Endothelial cell of umbilical vein (primary cell): ENCODE measurements around the gene ASMTL. TPM values are rescaled to one million over a fixed set of nuclear protein-coding genes. Genes with fewer than 3 reads are reported as not detected.

Experiments used
- BruUV-seq: library from RNA; stranded (reverse); fragments of 400-500 nt; replicated peaks from 2 replicates; lab custom pipeline; 2021; lab: Mats Ljungman, UMichigan
- CTCF ChIA-PET: fragments of 300-600, 350-600 bp; sonication (Branson Sonifier 250); formaldehyde crosslinking; loops from one replicate; lab custom pipeline; 2021; ENCODE audit warnings: antibody characterized with exemption, inconsistent platforms; lab: Charles Lee
- POLR2A ChIA-PET: fragments of 300-600, 350-600 bp; sonication (Branson Sonifier 250); formaldehyde crosslinking; loops from one replicate; lab custom pipeline; 2021; ENCODE audit warnings: antibody characterized with exemption, inconsistent platforms; lab: Charles Lee
- DNase-seq: peaks from one replicate; pipeline ENCODE4 v3.0.0-alpha.2; 2011; ENCODE audit warnings: low read depth, low spot score
- FAIRE-seq: peaks from 2 replicates; lab custom pipeline; 2011; peaks lifted over from hg19 to GRCh38; lab: Jason Lieb, UNC
- H2AFZ ChIP-seq: 2 replicates; pipeline ENCODE4 v1.6.0; 2012; ENCODE audit warnings: low read depth, low read length, control low read depth, inconsistent platforms
- H3K27ac ChIP-seq: 2 replicates; pipeline ENCODE4 v1.5.1; 2011; ENCODE audit warnings: low read depth, mild to moderate bottlenecking, control low read depth, low read length, moderate library complexity; ENCODE audit not compliant: insufficient read depth
- H3K27me3 ChIP-seq, 2 experiments: 2 replicates each; pipeline versions ENCODE4 v1.6.0 to v1.6.1; 2011; ENCODE audit warnings: low read length in 2 of 2, mixed read lengths in 1 of 2; ENCODE audit not compliant: control insufficient read depth in 2 of 2, insufficient read depth in 2 of 2
- H3K36me3 ChIP-seq, 2 experiments: 2 replicates in 1 of 2; 3 replicates in 1 of 2; pipeline ENCODE4 v1.5.1; 2011; ENCODE audit warnings: low read length in 2 of 2, mild to moderate bottlenecking in 1 of 2, moderate library complexity in 1 of 2; ENCODE audit not compliant: control insufficient read depth in 2 of 2, insufficient read depth in 2 of 2; ENCODE audit errors: extremely low read depth in 1 of 2
- H3K4me1 ChIP-seq: 3 replicates; pipeline ENCODE4 v1.5.1; 2011; ENCODE audit warnings: mild to moderate bottlenecking, low read length; ENCODE audit not compliant: control insufficient read depth, insufficient read depth; ENCODE audit errors: extremely low read depth
- H3K4me2 ChIP-seq: 2 replicates; pipeline ENCODE4 v1.6.1; 2011; ENCODE audit warnings: low read length, control low read depth, mixed read lengths; ENCODE audit not compliant: insufficient read depth
- H3K4me3 ChIP-seq, 3 experiments: fragments of 200-600 bp in 1 of 3; sonication (generic), shearing (Covaris generic) in 1 of 3; replicated peaks in 1 of 3; 2 replicates each; pipeline ENCODE4 v1.5.1; 2011 to 2016; ENCODE audit warnings: control low read depth in 3 of 3, low read length in 3 of 3, mild to moderate bottlenecking in 2 of 3, inconsistent platforms in 1 of 3, low read depth in 1 of 3, moderate library complexity in 1 of 3; ENCODE audit not compliant: insufficient read depth in 1 of 3
- H3K79me2 ChIP-seq: 2 replicates; pipeline ENCODE4 v1.6.0; 2012; ENCODE audit warnings: low read length, inconsistent platforms; ENCODE audit not compliant: control insufficient read depth, insufficient read depth
- H3K9ac ChIP-seq: replicated peaks from 2 replicates; pipeline ENCODE3; 2011; ENCODE audit warnings: low read length, control low read depth; ENCODE audit not compliant: insufficient read depth; ENCODE audit errors: extremely low read depth
- H3K9me1 ChIP-seq: replicated peaks from 3 replicates; pipeline ENCODE4 v1.6.0; 2011; ENCODE audit warnings: mild to moderate bottlenecking, low read length; ENCODE audit not compliant: control insufficient read depth, insufficient read depth; ENCODE audit errors: extremely low read depth
- H3K9me3 ChIP-seq: replicated peaks from 2 replicates; pipeline ENCODE4 v1.5.1; 2012; ENCODE audit warnings: low read length, inconsistent platforms; ENCODE audit not compliant: control insufficient read depth, insufficient read depth
- H4K20me1 ChIP-seq: replicated peaks from 2 replicates; pipeline ENCODE3; 2011; ENCODE audit warnings: mild to moderate bottlenecking, low read length; ENCODE audit not compliant: control insufficient read depth, insufficient read depth; ENCODE audit errors: extremely low read depth
- EZH2 ChIP-seq: IDR thresholded peaks from 2 replicates; pipeline ENCODE4 v1.6.1; 2012; ENCODE audit warnings: borderline replicate concordance, low read depth, mild to moderate bottlenecking, moderate library complexity, low read length, inconsistent platforms; ENCODE audit not compliant: severe bottlenecking
- FOS ChIP-seq: IDR thresholded peaks from 2 replicates; pipeline ENCODE4 v1.6.1; 2011; ENCODE audit warnings: mild to moderate bottlenecking, low read length, moderate library complexity, borderline replicate concordance; ENCODE audit not compliant: insufficient read depth
- GATA2 ChIP-seq: IDR thresholded peaks from 2 replicates; pipeline ENCODE4 v1.7.0; 2011; ENCODE audit warnings: low read depth, mild to moderate bottlenecking, moderate library complexity, mixed read lengths, low read length; ENCODE audit not compliant: insufficient read length, insufficient read depth
- JUN ChIP-seq: IDR thresholded peaks from 2 replicates; pipeline ENCODE4 v1.6.1; 2011; ENCODE audit warnings: borderline replicate concordance, low read depth; ENCODE audit not compliant: insufficient read length, insufficient read depth
- MYC ChIP-seq: IDR thresholded peaks from one replicate; pipeline ENCODE4 v1.6.1; 2011; ENCODE audit warnings: mild to moderate bottlenecking, low read depth, low read length
- dilution Hi-C: fragments of 300-500 bp; cut with MboI; formaldehyde crosslinking; loops from one replicate; pipeline ENCODE4 v1.15.0; 2019; ENCODE audit warnings: low sequenced_read_pairs; ENCODE audit not compliant: extremely low pct_ligation_motif_present
- intact Hi-C: fragments of 100-400 bp; cut with micrococcal nuclease; formaldehyde crosslinking; loops from one replicate; pipeline ENCODE4 v1.10.0; 2022
- polyA plus RNA-seq, 4 experiments: library from polyadenylated mRNA; depleted of rRNA in 3 of 4; stranded (reverse) in 3 of 4; unstranded in 1 of 4; fragments of >200 nt; gene quantifications; 2 replicates each; pipeline versions ENCODE4 v1.2.1 to v1.2.3, GENCODE V29; 2011 to 2012; ENCODE audit warnings: missing spikeins in 1 of 4
- total RNA-seq: library from RNA; stranded (reverse); gene quantifications from 2 replicates; pipeline ENCODE4 v1.2.3, GENCODE V29; 2021
- TF ChIP-seq, protein P1 (sequence below), 2 donors: IDR thresholded peaks; 1 replicate in 1 of 2; 2 replicates in 1 of 2; pipeline ENCODE4 v1.5.1; 2011; ENCODE audit warnings: low read length in 2 of 2, mild to moderate bottlenecking in 2 of 2, moderate library complexity in 2 of 2, control low read depth in 1 of 2, inconsistent platforms in 1 of 2, low read depth in 1 of 2; ENCODE audit not compliant: insufficient read depth in 1 of 2; ENCODE audit errors: extremely low read depth in 1 of 2
- TF ChIP-seq, protein P2 (sequence below): IDR thresholded peaks from 2 replicates; pipeline ENCODE4 v1.6.1; 2011; ENCODE audit not compliant: insufficient read depth, insufficient read length

The ASMTL gene
- total and polyA plus RNA-seq, 2 donors (not counting 3 experiments of a cell fraction or from before 2014, with no cell fraction given): 27.1 to 29.9 TPM

GRCh38 chrX:1450361-1451161 is 2.1 kb downstream of the ASMTL start:
- no peaks in the 10 kb centered on the region for H3K9me1 ChIP-seq
- POLR2A ChIA-PET: no interaction called here
- no TSS peak for BruUV-seq

More at GRCh38 chrX:1450361-1451161, 2.1 kb downstream of the ASMTL start:
- Histone ChIP-seq H3K4me3 (no peak overlapping the region), H3K4me1 (peaks cover 2% of the 10 kb centered on the region), H3K9ac (no peak overlapping the region), H3K27me3 (no peaks in the 10 kb centered on the region), H3K79me2 (peaks cover 35% of the 10 kb centered on the region), H3K4me2 (no peak overlapping the region), H3K27ac (no peak overlapping the region), H4K20me1 (no peaks in the 10 kb centered on the region), H2AFZ (no peak overlapping the region), H3K9me3 (no peaks in the 10 kb centered on the region), H3K36me3 (no peaks in the 10 kb centered on the region)
- intact Hi-C loops (loop anchor here (5.0 to 10.0 kb wide), 2 partner anchors 206 to 1047 kb away; no protein-coding TSS in a partner anchor), dilution Hi-C loops (no loop called here)
- DNase-seq: no peak
- CTCF ChIA-PET: no interaction called here
- TF ChIP-seq JUN (no peak), FOS (no peak), MYC (no peak), GATA2 (no peak), EZH2 (no peak)
- TF ChIP-seq, protein P1, sequence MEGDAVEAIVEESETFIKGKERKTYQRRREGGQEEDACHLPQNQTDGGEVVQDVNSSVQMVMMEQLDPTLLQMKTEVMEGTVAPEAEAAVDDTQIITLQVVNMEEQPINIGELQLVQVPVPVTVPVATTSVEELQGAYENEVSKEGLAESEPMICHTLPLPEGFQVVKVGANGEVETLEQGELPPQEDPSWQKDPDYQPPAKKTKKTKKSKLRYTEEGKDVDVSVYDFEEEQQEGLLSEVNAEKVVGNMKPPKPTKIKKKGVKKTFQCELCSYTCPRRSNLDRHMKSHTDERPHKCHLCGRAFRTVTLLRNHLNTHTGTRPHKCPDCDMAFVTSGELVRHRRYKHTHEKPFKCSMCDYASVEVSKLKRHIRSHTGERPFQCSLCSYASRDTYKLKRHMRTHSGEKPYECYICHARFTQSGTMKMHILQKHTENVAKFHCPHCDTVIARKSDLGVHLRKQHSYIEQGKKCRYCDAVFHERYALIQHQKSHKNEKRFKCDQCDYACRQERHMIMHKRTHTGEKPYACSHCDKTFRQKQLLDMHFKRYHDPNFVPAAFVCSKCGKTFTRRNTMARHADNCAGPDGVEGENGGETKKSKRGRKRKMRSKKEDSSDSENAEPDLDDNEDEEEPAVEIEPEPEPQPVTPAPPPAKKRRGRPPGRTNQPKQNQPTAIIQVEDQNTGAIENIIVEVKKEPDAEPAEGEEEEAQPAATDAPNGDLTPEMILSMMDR (IDR thresholded peaks at IDR 0.05; ENCODE audit: extremely low read depth in 1 of 2, insufficient read depth in 1 of 2, low read depth in 1 of 2, low read length in 2 of 2): no peak
- TF ChIP-seq, protein P2, sequence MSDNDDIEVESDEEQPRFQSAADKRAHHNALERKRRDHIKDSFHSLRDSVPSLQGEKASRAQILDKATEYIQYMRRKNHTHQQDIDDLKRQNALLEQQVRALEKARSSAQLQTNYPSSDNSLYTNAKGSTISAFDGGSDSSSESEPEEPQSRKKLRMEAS: no peak
- FAIRE-seq: no peak
